Measurements from ENCODE around the gene ABTB2.

Gene ABTB2

GRCh38 chr11:34341931-34342533 is 15.8 kb downstream of the ABTB2 start:
- no peak for DNase-seq (ENCODE audit: low spot score)

- DNase-seq (ENCODE audit: low spot score), result no peak
These were observed 16.7 kb downstream of the ABTB2 start for GRCh38 chr11:34341096-34341495.

GRCh38 chr11:34340653-34341052 is 17.2 kb downstream of the ABTB2 start:
- no peak for DNase-seq (ENCODE audit: low spot score)

- DNase-seq (ENCODE audit: low spot score), result no peak
These were observed 18.4 kb downstream of the ABTB2 start for GRCh38 chr11:34339149-34340064.

- DNase-seq (ENCODE audit: low spot score), result no peak
These were observed 20.8 kb downstream of the ABTB2 start for GRCh38 chr11:34337016-34337415.

- no peak for DNase-seq (ENCODE audit: low spot score)
These were observed 22.0 kb downstream of the ABTB2 start for GRCh38 chr11:34335801-34336200.

GRCh38 chr11:34335331-34335730 is 22.5 kb downstream of the ABTB2 start:
- DNase-seq (ENCODE audit: low spot score), result no peak

GRCh38 chr11:34333787-34334186 is 24.0 kb downstream of the ABTB2 start:
- no peak for DNase-seq (ENCODE audit: low spot score)

GRCh38 chr11:34332524-34332923 is 25.3 kb downstream of the ABTB2 start:
- no peak for DNase-seq (ENCODE audit: low spot score)

- DNase-seq (ENCODE audit: low spot score), result no peak
These were observed 26.1 kb downstream of the ABTB2 start for GRCh38 chr11:34331736-34332135.

GRCh38 chr11:34331329-34331728 is 26.5 kb downstream of the ABTB2 start:
- DNase-seq (ENCODE audit: low spot score), result no peak

- DNase-seq (ENCODE audit: low spot score), result no peak
These were observed 27.2 kb downstream of the ABTB2 start for GRCh38 chr11:34330653-34331052.

GRCh38 chr11:34329876-34330275 is 27.9 kb downstream of the ABTB2 start:
- DNase-seq (ENCODE audit: low spot score), result no peak

GRCh38 chr11:34328632-34328910 is 29.2 kb downstream of the ABTB2 start:
- no peak for DNase-seq (ENCODE audit: low spot score)

- DNase-seq (ENCODE audit: low spot score), result no peak
These were observed 29.8 kb downstream of the ABTB2 start for GRCh38 chr11:34327804-34328631.

GRCh38 chr11:34324466-34324865 is 33.3 kb downstream of the ABTB2 start:
- DNase-seq (ENCODE audit: low spot score), result no peak

GRCh38 chr11:34323601-34324000 is 34.2 kb downstream of the ABTB2 start:
- no peak for DNase-seq (ENCODE audit: low spot score)

GRCh38 chr11:34318111-34319037 is 39.4 kb downstream of the ABTB2 start:
- no peak for DNase-seq (ENCODE audit: low spot score)

- no peak for DNase-seq (ENCODE audit: low spot score)
These were observed 40.1 kb downstream of the ABTB2 start for GRCh38 chr11:34317666-34318065.

- no peak for DNase-seq (ENCODE audit: low spot score)
These were observed 40.8 kb downstream of the ABTB2 start for GRCh38 chr11:34317036-34317360.

GRCh38 chr11:34316347-34317035 is 41.3 kb downstream of the ABTB2 start:
- no peak for DNase-seq (ENCODE audit: low spot score)

Data from hematopoietic multipotent progenitor cell treated with erythropoietin and hydrocortisone succinate and interleukin-3 and kit ligand, for 17 days (in vitro differentiated cells).